Eye (tissue), 1 donor: ENCODE results near the gene CAMTA1.

Experiments
- DNase-seq: peaks from one replicate; pipeline ENCODE4 v3.0.0-alpha.2; 2015

Gene CAMTA1

GRCh38 chr1:7174980-7175906 is 390.0 kb downstream of the CAMTA1 start:
- peak; percentile 16 for DNase-seq

- DNase-seq = no peak
Observed at GRCh38 chr1:7177021-7177420, 391.8 kb downstream of the CAMTA1 start.

GRCh38 chr1:7177438-7178146 is 392.3 kb downstream of the CAMTA1 start:
- no peak for DNase-seq

- no peak for DNase-seq
Observed at GRCh38 chr1:7178336-7178735, 393.1 kb downstream of the CAMTA1 start.

GRCh38 chr1:7178741-7179140 is 393.5 kb downstream of the CAMTA1 start:
- DNase-seq = no peak

DNA sequence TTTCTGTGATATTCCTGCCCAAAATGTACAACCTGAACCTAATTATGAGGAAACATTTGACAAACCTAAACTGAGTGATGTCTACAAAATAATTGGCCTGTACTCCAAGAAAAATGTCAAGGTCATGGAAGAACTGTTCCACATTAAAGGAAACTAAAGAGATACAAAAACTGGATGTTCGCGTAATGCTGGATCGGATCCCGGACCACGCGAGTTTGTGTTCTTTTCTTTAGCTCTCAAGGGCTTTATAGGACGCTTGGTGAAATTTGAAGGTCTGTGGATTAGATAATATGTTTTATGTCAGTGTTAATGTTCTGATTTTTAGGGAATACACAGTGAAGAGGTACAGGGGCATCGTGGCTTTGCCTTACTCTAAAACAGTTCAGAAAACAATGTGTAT is 400.5 kb downstream of the CAMTA1 start:
- no peak for DNase-seq

DNA sequence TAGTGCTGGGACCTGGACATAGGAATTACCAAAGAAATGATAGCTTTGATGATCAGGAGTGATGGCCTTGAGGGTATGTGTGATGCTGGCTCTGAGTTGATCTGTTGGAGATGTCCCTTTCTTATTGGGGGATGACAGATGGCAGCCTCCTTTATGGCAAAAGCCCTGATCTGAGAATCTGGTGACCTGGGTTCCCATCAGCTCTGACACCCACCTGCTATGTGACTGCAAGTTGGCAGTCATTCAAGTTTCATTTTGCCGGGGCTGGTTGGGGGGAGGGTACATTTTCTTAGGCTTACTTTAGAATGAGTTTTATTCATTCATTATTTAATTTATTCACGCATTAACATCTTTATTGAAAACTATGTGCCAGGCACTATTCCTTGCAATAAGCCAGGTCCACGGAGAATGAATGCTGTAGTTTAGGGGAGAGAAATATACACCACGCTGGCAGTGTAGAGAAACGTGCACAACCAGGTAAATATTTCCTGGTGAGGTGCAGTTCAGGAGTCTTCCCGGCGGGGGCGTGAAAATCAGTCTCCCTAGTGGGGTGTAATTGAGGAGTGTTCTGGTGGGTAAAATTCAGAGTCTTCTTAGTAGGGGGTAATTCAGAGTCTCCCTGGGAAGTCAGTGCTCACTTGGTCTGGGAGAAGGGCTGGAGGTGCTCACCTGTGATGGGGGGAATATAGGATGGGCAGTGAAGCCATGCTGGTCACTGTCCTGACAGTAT is 401.3 kb downstream of the CAMTA1 start:
- DNase-seq = no peak

GRCh38 chr1:7187112-7187493 is 401.8 kb downstream of the CAMTA1 start:
- no peak for DNase-seq

DNA sequence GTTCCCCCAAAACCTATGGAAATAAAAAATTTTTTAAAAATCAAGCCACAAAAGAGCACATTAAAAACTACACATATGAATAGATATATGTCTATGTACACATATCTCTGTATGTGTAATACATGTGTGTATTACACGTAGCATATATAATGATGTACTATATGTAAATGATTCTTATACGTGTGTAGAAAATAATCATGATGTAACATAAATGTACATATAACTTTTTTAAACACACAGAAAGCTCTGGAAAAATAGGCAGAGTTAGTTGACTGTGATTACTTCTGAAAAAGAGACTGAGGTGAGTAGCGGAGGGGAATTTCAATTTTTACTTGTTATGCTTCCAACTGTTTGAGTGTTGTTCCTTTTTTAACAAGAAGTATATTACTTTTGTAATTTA is 405.0 kb downstream of the CAMTA1 start:
- no peak for DNase-seq

DNA sequence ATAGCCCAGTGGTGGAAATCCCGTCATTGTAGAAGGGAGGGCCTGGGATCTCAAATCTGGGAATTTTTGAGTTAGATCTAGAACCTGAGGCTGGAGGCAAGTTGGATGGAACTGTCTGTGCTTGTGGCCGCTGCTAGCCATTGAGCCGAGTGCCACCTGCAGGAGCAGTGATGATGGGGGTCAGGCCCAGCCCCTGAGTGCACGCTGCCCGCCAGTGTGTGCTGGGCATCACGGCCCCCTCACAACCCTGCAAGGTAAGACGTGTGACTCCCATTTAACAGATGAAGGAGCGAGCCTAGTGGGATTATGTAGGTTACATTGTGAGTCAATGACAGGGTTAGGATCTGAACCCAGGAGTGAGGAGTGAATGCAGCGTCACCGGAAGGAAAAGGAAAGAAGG is 407.2 kb downstream of the CAMTA1 start:
- DNase-seq = no peak

GRCh38 chr1:7196036-7196911 is 411.0 kb downstream of the CAMTA1 start:
- no peak for DNase-seq

- DNase-seq = no peak
Observed at GRCh38 chr1:7198664-7199063, 413.4 kb downstream of the CAMTA1 start.

DNA sequence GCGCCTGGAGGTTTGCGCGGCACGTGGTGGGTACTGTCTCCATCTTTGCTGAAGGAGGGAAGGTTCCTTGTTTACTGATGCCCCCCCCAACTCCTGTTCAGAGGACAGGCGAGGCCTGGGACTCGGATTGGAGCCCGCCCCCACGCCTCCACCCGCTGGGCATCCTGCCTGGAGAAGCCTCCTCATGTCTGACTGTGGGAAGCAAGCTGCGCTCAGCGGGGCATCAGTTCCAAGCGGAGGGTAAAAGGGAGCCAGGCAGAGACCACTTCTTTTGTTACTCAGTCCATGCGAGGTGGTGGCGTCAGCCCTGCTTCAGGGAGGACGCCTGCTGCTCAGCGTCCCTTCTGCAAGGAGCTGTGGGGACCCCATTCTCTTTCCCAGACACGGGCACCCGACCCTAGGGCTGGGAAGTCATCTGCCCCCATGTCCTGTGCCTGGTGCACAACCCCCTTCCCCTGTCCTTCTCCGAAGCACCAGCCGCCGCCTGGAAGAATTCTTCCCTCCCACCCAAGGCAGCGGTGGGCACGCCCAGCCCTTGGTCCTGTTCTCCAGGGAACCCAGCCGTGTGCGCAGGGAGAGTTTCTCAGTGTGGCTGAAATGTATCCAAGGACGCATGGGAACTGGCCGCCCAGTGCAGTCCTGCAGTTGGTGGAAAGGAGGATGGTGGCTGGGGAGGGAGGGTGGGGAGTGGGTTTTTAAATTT is 414.0 kb downstream of the CAMTA1 start:
- peak; percentile 30 for DNase-seq

DNA sequence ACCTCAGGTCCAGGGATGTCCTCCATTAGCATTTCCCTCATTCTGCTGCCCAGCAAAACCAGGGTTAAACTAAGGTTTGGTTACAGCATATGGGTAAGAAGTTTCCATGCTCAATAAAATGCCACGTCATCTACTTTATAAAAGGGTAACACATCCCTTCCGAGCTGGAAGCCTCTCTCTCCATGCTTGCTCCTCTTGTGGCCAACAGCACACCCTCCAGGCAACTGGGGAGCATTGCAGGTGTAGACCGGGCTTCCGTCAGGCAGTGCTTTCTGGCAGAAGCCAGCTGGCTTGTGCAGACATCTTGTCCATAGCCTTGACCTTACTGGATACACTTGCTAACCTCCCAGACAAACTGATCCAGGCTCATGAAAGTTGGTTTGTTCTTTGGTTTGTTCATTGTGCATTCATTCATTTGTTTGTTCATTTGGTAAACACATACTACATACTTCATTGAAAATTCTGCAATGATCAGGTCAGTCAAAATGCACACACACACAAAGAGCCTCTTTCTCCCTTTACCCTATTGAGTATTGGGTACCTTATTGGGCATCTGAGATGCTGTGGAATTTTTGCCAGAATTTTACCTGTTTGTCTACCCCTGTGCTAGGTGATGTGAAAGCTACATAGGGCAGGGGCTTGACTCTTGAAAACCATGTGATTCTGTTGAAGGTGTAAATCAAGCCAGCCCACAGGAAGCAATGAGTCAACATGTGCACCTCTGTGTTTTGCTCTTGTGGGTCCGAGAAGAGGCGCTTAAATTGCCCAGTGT is 422.8 kb downstream of the CAMTA1 start:
- peak; percentile 81 for DNase-seq

DNA sequence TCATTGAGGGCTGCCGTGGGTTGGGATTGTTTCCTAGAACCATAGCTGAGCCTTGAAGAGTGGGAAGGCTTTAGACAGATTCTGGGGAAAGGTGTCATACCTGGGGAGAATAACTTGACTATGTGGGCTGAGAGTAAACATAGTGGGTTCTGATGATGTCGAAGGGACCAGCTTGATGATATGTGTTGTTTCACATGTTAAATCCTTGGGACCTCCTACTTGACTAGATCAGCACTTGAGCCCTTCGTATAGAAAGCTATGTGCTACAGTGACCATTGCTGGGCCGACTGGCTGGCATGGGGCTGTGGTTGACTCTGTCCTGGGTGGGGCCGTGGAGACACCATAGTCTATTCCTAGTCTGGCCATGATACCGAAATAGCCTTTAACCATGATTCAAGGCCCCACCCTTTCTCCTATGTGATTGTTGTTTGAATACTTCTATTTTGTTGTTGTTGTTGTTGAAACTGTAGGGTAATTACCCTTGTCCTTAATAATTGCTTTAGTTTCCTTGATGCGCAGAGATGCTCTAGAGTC is 423.5 kb downstream of the CAMTA1 start:
- DNase-seq = no peak

DNA sequence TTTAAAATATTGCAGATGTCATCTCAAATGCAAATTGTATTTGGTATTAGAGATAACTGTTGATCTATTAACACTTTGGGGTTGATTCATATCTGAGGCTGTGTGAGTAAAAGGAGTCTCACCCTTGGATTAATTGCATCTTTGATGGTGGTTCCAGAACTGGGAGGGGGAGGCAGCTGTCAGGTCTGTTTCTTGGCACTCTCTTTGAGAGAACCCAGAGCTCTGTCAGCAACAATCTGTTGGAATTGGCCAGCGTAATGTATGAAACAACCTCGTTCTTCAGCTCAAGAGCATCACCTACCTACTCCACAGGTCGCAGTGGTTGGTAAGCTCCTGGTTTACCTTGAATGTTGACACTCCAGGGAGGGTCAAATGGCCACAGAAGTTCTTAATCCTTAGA is 424.1 kb downstream of the CAMTA1 start:
- no peak for DNase-seq

GRCh38 chr1:7218210-7218832 is 433.1 kb downstream of the CAMTA1 start:
- peak; percentile 79 for DNase-seq

DNA sequence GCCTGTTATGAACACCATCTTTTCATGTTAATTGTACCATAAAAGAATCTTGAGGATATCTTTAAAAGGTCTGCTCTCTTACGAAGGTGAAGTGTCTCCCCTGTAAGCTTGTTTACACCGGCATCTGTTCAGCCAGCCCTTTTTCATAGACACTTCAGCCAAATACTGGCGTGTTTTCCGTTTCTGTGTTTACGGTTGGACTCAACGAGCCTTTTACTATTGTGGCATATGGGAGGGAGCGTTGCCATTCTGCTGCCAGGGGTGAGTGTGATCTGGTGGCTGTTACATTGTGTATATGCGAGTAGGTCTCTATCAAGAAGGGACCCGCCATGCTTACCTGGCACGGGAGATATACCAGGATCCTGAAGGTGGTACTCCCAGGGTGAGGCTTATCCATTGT is 433.8 kb downstream of the CAMTA1 start:
- no peak for DNase-seq

DNA sequence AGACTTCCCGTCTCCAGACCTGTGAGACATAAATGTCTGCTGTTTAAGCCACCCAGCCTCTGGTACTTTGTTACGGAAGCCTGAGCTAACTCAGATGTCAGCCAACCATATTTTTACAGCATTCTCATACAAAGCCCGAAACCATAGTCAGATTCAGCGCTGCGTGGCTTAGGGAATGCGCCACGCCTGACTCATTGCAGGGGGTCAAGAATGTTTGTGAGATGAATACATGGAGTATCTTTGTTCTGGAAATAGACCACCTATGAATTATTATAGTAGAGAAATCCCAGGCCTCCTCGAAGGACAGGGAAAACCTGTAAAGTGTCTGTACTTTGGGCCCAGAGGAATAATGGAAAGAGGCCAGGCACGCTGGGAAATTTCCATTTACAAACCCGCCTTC is 434.8 kb downstream of the CAMTA1 start:
- no peak for DNase-seq

DNA sequence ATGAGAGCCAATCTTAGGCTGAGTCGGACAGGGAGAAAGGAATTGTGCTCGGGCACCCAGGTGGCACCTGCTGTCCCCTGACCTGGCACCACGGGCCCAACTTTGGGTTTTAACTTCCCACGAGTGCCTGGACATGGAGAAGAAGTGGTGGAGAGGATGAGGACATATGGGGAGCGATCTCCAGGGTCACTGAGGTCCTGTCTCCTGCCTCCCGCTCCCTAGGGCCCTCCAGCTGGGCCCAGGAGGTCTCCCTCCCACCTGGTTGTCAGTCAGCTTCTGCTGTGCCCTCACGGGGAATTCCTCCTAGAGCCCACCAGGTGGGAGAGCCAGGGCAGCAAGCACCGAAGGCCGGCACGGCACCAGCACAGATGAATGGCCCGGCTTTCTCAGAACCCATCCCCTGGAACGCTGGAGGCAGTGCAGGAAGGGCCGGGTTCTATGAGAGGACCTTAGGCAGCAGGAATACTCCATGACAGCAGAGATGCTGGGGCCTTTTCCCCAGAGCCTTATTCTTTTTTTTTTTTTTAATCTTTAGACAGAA is 435.5 kb downstream of the CAMTA1 start:
- DNase-seq = no peak
